NCI-H1417 (cell line): ENCODE results near the gene SLC36A3.
"Not testable (repeated sequence)": the region's sequence is repeated elsewhere in the genome, so short reads cannot be mapped to it uniquely, and the experiment has no call there.

ENCODE experiments used
- DNase-seq, 3 experiments: peaks; one replicate each; lab custom pipeline; 2025; lab: John Stamatoyannopoulos, UW

SLC36A3 gene

GRCh38 chr5:151303666-151304065, at the start of gene SLC36A3:
TSS of gene SLC36A3 (minus strand) at chr5:151303766. CDS start at chr5:151303354, 412 bp downstream.
- DNase-seq = no peak

DNA sequence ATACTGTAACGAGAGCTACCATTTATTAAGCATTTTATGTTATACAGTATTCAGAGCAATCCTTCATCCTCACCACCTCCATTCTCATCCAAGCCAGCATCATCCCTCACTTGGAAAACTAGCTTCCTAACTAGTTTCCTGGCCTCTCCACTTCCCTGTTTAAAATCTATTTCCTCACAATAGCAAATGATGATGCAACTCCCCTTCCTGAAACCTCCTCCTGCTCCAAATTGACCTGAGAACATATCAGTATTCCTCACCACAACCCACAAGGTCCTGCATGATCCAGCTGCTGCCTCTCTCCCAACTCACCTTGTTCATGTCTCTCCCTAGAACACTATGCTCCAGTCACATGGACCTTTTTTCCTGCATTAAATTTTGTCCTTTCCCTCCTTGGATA, 48.1 kb upstream of the SLC36A3 start:
- DNase-seq = no peak

DNA sequence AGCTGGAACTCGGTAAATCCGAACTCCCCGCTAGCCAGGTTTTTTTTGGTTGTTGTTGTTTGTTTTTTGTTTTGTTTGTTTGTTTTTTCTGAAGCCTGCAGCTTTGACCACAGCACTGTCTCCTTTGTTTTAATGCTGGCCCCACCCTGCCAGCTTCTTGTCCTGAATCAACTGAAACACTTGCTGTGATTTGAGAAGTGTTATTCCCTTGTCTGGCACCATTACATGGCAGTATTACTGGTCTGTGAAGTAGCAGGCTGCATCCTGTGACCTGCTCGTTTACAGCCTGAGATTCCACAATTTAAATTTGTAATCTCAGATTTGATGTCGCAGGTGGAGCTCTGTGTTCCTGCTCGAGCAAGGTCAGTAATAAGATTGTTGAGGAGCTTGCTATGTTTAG, 45.2 kb upstream of the SLC36A3 start:
- DNase-seq = no peak

GRCh38 chr5:151347369-151347768, 43.8 kb upstream of the SLC36A3 start, which contains the start of gene SLC36A2:
TSS of gene SLC36A2 (minus strand) at chr5:151347559. CDS start at chr5:151347460, 99 bp downstream.
- no peak for DNase-seq

DNA sequence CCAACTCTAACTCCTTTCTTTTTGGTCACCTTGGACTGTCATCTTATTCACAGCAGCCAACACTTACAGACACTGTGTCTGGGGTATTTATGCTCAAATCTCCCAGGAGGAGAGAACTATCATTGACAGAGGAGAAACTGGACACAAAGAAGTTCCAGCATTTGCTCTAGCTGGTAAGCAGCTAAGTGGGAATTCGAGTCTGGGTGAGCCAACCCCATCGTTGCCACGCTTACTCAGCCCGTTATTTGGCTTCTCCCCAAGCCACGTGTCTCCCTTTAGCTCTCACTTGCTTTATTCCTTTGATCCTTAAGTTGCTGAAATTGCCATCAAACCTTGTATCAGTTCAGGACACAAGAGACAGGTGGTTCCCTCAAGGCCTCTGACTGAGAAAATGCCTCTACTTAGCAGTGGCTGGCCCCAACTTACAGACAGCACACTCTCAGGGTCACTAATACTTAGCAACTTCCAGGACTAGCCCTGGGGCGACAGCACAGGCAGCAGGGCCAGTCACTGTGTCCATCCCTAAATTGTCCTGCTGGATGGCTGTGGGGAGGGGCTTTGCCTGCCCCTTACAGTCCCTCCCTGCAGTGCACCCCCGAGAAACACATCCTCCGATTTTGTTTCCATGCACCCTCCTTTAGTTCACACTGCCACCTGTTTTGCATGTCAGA, 42.4 kb upstream of the SLC36A3 start:
- DNase-seq = no peak

DNA sequence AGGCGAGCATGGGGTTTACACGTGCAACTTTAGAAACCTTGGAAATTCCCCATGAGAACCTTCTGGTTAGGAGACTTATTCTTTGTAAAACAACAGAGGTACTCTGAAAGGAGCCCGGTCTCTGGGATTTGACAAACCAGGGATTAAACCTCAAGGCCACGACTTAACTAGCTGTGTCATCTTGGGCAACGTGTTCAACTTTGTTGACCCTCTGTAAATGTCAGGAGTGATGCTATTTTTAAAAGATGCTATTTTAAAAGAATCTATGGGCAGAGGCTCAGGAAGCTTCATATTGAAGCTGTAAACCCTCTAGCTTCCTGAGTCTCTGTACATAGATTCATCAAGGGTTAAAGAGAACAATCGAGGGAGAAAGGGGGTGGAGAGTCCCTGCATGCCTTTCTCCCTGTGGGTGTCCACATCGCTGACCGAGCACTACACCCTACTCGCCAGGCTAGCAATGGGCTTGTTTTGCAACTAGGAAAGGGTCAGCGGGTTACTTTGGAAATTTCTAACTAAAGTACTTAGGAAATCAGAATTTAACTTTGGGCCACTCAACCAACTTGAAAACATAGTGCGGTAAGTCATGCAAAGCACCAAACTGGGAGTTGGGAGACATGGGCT, 41.7 kb upstream of the SLC36A3 start:
- no peak for DNase-seq

- DNase-seq = no peak
These were observed 40.5 kb upstream of the SLC36A3 start for GRCh38 chr5:151344088-151344487.

GRCh38 chr5:151340004-151340403, 36.4 kb upstream of the SLC36A3 start:
- no peak for DNase-seq

GRCh38 chr5:151338734-151339133, 35.2 kb upstream of the SLC36A3 start:
- DNase-seq = no peak

DNA sequence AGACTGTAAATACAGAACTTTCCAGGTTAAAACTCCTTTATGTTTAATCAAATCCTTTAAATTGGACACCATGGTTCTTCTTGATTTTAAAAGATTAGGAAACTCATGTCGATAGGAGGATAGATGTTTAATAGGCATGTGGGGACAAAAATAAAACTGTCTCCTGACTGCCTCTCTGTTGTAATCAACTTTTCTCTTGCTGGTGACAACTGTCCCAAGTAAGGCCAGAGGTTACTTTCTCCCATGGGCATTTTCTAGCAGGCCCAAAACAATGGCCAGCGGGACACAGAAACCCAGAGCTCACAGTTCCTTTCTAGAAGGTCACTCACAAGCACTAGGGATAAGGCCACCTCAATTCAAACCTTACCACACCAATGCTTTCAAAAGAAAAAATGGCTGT, 29.3 kb upstream of the SLC36A3 start:
- DNase-seq = no peak

DNA sequence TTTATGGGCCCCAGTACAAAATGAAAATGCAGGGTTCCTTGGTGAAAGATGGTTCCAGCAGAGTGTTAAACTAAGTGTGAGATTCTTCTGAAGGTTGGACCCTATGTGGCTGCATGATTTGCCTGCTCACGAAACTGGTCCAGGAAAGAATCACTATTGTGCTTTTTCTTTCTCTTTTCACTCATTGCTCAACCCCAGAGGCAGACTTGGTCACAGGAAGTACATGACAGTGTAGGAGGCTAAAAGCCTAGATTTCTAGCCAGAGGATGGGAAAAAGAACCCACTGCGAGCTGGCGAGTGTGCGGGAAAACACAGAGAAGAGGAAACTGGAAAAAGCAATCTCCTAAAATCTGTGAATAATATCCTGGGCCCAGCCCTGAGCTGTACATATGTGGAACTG, 25.2 kb upstream of the SLC36A3 start:
- DNase-seq = no peak

- DNase-seq = no peak
These were observed 24.0 kb upstream of the SLC36A3 start for GRCh38 chr5:151327585-151327984.

DNA sequence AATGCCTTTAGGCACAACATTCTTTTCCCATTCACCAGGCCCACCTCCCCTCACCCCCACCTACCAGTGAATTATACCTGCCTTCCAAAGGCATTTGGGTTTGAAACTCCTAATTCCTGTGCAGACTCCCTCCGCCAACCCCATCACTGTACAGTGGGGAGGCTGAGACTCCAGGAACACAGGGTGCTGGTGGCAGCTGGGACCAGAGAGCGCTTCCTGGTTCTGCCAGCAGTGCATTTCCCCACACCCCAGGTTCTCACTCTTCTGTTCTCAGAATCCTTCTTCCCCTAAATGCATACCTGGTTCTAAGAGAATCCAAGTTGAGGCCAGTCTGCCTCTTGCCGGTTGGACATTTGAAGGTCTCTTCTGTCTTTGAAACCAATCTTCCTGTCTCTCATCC, 22.7 kb upstream of the SLC36A3 start:
- DNase-seq = no peak

- DNase-seq = no peak
These were observed 16.9 kb upstream of the SLC36A3 start for GRCh38 chr5:151320481-151320880.

DNA sequence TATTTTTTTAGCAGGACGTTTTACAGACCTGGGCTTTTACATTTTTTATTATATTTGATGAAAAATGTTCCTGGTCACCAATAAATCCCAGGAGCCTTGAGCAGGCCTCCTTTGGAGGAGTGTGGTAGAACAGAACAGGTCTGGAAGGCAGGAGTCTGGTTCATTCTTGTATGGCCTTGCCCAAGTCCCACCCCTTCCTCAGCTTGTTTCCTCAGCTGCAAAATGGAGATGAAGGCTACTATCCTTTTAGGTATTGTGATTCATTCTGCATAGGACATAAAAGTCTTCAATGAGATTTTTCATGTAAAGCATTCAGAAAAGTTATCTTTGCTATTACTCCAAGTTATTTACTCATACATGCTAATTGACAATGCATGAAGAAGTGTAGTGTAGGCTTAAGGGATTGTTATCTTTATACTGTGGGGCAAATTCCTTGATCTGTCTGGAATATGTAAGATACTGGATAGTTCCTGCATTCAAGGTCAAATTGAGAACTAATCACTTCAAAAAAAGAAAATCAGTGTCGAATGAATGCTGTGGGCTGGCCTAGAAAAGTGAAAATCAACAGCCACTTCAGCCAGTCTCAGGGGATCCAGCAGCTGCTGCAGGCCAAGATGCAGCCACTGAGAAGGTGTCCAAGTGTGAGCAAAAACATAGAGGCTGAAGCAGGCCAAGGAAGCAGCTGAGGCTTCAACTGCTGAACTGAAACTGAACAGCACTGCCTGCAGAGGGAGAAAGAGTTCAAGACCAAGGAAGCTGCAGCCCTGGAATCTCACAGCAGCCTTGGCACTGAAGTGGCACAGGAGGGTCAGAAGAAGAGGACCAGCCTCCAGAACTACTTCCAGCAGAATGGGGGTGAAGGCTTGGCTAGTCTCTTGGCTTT, 15.5 kb upstream of the SLC36A3 start:
- peak in 2 of 3 experiments; percentile 2 to 70 for DNase-seq

- no peak for DNase-seq
These were observed 14.3 kb upstream of the SLC36A3 start for GRCh38 chr5:151317871-151318270.

DNA sequence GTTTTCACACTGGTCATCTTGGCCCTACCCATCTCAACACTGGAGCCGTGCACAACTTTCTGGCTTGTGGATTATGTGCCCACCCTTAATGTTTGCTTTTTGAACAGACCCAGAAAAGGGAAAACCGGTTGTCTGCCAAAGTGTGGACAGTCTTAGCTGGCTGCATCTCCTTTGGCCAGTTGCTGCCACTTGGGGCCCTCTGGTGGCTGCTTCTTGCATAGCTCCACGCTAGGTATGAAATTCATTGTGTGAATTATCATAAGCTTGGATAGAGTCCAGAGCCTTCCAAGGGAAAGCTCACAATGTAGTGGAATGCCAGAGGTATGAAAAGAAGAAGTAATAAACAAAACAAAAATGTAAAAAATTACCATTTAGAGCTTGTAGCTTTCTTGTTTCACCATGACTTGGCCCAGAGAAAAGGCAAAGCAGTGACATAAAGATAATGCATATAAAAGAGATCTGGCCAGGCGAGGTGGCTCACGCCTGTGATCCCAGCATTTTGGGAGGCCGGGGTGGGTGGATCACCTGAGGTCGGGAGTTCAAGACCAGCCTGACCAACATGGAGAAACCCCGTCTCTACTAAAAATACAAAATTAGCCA, 12.5 kb upstream of the SLC36A3 start:
- DNase-seq = peak; percentile 9 to 69 (median 50)

- DNase-seq = no peak
These were observed 9.8 kb upstream of the SLC36A3 start for GRCh38 chr5:151313357-151313756.

DNA sequence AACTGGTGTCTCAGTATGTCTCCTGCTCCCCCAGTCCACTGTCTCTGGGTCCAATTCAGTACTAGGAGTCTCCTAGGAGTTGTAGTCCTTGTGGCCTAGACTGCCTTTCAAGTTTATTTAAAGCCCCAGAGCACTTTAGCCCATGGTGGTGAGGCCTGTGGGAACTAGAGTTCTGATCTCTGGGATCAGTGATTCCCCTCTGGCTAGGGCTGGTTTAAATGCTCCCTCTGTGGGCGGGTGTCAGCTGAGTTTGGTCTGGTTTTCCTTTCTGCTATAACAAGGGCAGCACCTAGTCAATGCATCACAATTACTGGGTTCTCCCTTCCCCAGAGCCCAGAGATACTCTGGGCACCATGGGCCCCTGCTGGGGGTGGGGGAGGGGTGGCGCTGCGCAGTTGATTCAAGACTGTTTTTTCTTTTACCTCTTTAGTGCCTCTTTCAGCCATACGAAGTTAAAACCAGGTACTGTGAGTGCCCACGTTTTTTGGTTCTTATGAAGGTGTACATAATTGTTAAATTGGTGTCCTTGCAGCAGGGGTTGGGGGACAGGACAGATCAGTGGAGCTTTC, 9.3 kb upstream of the SLC36A3 start:
- DNase-seq = no peak

- DNase-seq = no peak
These were observed 7.4 kb upstream of the SLC36A3 start for GRCh38 chr5:151310932-151311331.

DNA sequence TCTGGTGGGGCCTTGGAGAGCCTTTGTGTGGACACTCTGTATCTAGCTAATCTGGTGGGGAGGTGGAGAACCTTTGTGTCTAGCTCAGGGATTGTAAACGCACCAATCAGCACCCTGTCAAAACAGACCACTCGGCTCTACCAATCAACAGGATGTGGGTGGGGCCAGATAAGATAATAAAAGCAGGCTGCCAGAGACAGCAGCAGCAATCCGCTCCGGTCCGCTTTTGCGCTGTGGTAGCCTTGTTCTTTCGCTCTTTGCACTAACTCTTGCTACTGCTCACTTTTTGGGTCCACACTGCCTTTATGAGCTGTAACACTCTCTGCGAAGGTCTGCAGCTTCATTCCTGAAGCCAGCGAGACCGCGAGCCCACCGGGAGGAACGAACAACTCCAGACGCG, 6.3 kb upstream of the SLC36A3 start:
- DNase-seq = not testable (repeated sequence)

DNA sequence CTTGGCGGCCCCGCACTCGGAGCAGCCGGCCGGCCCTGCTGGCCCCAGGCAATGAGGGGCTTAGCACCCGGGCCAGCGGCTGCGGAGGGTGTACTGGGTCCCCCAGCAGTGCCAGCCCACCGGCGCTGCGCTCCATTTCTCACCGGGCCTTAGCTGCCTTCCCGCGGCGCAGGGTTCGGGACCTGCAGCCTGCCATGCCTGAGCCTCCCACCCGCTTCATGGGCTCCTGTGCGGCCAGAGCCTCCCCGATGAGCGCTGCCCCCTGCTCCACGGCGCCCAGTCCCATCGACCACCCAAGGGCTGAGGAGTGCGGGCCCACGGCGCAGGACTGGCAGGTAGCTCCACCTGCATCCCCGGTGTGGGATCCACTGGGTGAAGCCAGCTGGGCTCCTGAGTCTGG, 5.7 kb upstream of the SLC36A3 start:
- DNase-seq = not testable (repeated sequence)
